Liver (tissue), 3 donors: ENCODE results near the gene INO80D.

ENCODE experiments used
- CTCF ChIP-seq: fragments of 150-350 bp; IDR thresholded peaks from 2 replicates; pipeline ENCODE4 v1.5.1; 2017; ENCODE audit warnings: improper control_type of control experiment, low read depth, low read length; ENCODE audit not compliant: missing input control
- GABPA ChIP-seq, 2 donors: IDR thresholded peaks in 1 of 2; conservative IDR thresholded peaks in 1 of 2; 2 replicates each; pipeline ENCODE4 v1.6.1; 2016; ENCODE audit warnings: antibody characterized with exemption in 2 of 2, mild to moderate bottlenecking in 1 of 2, moderate library complexity in 1 of 2
- JUND ChIP-seq, 2 donors: IDR thresholded peaks; 2 replicates each; pipeline ENCODE4 v1.6.1; 2016; ENCODE audit warnings: antibody characterized with exemption in 2 of 2
- MAX ChIP-seq: IDR thresholded peaks from 2 replicates; pipeline ENCODE4 v1.6.1; 2016; ENCODE audit warnings: antibody characterized with exemption
- REST ChIP-seq: IDR thresholded peaks from 2 replicates; pipeline ENCODE4 v1.6.1; 2016; ENCODE audit warnings: antibody characterized with exemption, mild to moderate bottlenecking
- RXRA ChIP-seq, 2 donors: IDR thresholded peaks; 2 replicates each; pipeline ENCODE4 v1.6.1; 2017 to 2018; ENCODE audit warnings: antibody characterized with exemption in 2 of 2, mild to moderate bottlenecking in 1 of 2
- SP1 ChIP-seq: IDR thresholded peaks from 2 replicates; pipeline ENCODE4 v1.6.1; 2018; ENCODE audit warnings: antibody characterized with exemption, mild to moderate bottlenecking
- TAF1 ChIP-seq: conservative IDR thresholded peaks from 2 replicates; pipeline ENCODE4 v1.6.1; 2016; ENCODE audit warnings: antibody characterized with exemption, mild to moderate bottlenecking
- donor health status: healthy.
- donor health status: healthy.

- TF ChIP-seq CTCF, result no peak
- TF ChIP-seq JUND (IDR thresholded peaks at IDR 0.05), result no peak
- no peak for TF ChIP-seq GABPA (IDR thresholded peaks at IDR 0.05 in 1 of 2, conservative IDR thresholded peaks at IDR 0.05 in 1 of 2)
- TF ChIP-seq TAF1, result no peak
- TF ChIP-seq MAX, result no peak
- TF ChIP-seq REST, result no peak
- no peak for TF ChIP-seq RXRA (IDR thresholded peaks at IDR 0.05)
- TF ChIP-seq SP1, result no peak
These were observed 10.9 kb downstream of the INO80D start for GRCh38 chr2:206075113-206075512.
